Measurements from ENCODE around the gene ETV6.

ETV6 gene

DNA sequence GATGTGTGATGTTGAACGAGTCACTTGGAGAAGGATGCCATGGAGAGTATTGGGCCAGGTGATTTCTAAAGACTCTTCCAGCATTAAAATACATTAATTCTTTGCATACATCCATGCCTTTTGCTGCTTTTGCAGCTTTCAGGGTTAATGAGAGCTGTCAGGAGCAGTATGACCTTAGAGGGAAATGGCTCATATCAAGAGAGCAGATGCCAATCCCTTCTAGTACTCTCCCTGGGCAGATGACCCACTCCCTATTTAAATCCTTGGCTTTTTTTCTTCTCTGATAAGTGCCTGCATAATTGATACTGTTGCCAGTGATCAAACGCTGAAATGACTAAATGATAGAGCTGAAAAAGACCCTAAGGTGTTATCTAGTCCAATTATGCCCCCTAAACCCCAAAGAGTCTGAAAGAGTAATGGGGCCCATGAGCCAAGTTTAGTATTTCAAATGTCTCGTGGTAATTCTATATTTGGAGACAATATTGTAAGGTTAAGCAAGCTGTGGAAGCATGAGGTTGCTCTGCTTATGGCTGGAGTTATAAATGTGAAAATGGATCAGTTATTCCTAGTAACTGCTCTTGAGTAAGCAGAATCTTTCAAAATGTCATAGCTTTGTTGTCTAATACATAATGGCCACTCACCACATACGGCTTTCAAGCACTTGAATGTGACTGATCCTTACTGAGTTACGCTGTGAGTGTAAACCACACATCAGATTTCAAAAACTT is 137.3 kb downstream of the ETV6 start:
- no peak for DNase-seq

DNA sequence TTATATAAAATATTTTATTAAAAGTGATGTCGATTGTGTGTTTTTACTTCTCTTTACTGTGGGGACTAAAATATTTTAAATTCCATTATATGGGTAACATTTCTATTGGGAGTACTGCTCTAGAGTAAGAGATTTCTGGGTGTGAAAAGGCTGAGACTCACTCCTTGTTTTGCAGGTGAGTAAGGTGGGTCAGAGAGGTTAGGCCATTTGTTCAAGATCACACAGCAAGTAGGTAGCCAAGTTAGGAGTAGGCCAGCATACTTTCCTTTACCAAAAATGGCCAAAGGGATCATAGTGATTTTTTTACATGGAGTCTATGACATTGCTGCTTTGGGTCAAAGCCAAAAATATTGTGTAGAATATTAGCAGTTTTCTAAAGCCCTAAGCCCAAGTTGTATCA is 138.0 kb downstream of the ETV6 start:
- no peak for DNase-seq

DNA sequence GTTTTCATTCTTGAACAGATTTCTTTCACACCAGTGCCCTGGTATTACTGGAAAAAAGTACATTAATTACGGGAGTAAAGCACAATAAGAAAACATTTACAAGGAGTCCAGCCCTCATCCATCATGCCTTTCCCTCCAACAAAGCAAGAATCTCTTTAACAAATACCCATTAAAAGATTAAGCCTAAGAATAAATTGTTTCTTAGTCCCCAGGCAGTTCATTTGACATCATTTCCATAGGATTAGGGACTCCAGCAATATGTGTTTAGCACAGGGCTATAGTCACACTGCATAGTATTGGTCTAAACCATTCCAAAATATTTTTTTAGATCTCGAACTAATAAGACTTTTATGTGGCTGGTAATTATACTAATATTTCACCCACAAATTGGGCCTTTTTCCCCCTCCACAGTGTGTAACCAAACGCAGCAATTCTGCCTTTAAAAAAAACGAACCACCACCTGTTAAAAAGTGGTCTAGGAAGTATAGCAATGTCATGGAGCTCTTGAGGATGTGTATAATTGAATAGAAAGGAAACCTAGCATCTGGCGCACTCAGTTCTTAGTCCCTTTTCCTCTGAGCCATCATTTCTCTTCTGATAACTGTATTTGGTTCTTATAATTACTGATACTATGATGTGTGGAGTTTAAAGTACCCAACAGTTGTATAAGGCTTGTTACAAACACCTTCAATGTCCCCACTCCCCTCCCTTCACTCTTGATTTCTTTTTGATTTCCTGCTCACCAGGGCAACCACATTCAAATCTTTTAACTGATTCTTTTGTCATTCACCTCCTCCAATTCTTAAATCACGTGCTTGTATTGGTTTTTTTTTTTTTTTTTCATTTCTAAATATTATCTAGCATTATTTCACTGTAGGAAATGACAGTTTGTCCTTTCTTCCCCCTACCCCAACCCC is 138.7 kb downstream of the ETV6 start:
- no peak for DNase-seq

DNA sequence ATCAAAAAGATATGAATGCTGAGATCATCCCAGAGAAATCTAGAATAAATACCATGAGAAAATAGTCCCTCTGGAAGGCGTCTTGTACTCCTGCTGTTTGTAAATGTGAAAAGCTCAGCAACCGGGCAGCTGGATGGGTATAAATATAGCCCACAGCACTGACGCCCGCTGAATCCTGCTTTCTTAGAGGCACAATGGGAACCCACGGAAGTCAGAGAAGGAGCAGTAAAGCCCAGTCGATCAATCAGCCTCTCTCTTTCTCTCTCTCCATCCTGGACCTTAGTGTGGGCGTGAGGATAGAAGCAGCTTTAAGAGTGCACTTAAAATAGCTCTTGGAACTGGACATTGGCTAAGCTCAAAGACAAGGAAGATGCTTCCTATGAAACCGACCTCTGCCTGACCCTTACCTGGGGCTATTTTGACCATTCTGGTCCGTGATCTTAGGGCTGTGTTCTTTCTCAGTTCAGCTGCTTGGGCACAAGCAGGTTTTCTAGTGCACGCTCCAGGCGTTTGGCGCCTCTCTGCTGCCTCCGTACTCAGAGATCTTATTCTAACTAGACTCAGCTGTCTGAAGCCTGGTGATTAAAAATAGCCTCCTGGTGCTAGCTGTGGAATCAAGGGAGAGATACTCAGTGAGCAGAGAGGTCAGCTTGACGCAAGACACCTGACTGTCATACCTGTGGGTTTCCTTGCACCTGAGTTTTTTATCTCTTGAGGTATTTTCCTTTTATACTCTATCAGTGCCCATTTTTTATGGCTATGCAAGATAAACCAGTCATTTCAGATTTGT is 144.6 kb downstream of the ETV6 start:
- DNase-seq: no peak

DNA sequence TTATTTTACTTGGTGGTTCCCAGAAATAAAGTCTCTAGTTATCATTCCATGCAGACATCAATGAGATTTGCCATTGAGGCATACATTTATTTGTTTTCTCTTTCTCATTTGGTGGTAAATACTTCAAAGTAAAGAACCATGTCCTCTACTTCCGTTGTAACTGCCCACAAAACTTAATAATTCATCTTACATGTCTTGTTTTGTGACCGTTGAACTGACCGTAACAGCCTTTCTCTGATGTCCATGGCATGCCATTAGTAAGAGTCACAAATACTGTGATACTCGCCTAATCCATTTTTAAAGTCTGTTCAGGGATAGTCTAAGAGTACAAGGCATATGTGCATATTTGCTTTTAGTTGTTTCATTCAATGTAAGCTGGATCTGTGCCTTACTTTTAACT is 145.3 kb downstream of the ETV6 start:
- no peak for DNase-seq

DNA sequence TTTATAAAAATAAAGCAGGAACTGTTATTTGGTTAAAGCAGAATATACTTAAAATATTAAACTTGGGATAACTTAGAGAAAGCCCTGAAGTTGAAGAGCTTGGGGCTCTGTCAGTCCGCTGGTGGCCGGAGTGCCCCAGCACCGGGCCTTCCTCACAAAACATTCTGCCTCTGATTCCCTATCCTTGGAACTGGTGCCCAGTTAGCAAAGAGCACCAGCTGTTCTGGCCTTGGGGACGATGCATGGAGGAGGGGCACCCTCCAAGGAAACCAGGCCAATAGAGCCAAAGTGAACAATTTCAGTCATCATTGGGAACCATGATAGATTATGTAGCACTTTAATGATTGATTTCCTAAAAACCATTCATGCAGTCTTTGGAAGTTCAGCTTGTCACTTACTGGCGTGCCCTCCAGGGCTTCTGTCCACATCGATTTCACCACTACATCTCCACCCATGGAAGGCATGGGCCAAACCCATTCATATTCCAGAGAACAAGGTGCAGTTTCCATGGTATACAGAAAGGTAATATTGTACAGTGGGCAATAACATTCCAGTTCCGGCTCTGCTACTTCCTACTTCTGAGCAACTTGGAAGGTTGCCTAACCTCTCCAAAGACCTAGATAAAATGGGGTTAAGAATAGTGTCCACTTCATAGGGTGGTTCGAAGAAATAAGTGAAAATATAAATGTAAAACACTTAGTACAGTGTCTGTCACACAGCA is 145.9 kb downstream of the ETV6 start:
- peak; percentile 66 for DNase-seq

DNA sequence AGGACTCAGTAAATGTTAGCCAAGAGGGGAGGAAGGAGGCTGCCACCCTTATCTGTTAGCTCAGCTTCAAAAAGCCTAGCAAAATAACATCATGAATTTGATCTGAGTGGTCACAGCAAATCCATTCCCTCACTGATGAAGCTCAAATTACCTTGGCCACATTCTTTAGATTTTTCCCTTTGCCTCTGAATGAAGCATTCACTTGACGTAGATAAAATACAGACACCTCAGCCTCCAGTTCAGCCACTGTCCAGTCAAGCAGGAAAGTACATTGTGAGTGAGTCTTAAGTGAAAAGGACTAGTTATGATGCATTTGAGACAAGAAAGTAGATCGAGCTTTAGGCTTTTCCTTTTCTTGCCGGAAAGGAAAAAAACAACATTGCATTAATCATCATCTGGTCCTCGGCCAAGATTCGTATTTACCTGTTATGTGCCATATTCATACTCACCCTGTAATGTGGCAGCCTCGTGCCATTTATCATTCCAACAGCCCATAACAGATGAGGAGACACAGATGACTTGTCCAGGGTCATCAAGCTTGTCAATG is 146.5 kb downstream of the ETV6 start:
- peak; percentile 71 for DNase-seq

DNA sequence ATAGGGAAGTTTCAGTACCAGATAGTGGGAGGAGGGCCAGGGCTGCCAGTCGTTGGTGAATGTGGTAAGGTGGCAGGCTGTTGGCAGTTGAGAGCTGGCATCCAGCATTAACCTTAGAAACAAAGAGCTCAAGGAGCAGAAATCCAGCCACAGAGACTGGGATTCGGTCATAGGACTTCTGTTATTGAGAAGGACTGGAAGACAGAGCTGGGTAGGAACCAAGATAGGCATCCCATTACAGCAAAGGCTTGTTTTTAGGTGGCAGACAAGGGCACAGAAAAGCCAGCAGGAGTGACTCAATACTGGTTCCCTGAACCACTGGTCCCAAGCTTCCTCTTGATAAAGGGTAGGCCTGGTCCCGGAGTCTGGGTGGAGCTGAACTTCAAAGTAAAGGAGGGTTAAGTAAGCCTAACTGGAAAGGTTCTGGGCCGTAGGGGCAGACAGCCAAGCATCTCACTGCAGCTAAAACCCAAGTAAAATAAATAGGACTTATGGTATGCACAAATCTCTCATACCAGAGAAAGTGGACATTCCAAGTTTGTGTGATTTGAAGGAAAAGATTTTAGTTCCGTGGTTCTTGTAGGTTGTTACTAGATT is 147.9 kb downstream of the ETV6 start:
- no peak for DNase-seq

DNA sequence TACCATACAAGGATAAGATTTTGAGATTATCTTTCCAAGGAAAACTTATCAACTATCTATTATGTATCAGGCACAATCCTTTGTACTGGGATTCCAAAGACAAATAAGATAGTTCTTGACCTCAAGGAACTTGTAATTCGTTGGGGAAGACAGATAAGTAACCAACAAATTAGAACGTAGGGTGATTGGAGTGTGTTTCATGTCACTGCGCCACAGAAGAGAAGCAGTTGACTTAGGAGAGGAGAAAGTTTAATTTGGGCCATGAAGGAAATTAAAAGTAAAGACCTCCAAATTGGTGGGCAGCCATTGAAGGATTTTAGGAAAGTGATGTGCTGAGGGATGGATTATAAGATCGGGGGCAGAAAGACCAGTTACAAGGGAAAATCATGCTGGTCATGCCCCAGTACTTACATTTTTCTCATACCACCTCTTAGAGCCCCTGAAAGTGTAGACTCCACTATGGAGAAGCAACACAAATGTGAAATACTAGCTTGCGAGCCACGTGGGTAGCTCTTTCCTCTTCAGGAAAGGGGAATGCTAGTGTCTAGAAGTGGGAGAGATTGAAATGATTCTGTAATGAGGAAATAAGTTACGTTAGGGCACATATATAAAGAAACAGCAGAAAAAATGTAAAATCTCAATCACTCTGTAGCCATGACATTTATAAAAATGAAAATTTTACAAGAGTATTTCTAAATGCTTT is 148.7 kb downstream of the ETV6 start:
- DNase-seq: no peak

DNA sequence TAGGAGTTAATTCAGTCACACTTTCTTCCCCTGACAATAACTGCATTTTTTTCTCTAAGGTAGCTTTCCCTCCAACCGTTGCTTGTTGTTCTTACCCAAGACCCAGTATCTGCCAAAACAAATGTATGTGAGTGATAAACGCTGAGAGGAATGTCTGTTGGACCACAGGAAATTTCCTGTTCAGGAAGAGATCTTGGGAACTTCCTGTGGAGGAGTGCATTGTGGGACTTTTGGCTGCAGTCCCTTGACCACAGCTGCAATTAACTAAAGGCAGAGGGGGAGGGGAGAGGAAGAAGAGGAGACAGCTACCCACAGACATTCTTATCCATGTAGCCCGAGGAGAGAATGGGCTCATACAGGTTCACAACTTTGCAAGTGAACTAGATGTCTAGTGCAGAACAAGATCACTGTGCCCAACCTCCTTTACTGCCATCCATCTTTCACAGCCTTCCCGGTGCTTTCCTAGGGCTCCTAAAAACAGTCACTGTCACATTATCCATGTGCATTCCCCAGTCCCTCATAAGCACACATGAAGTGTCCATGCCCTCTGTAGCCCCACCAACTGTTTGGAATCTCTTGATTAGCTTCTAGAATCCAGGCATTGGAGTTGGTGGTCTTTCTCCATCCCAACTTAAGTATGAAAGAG is 149.5 kb downstream of the ETV6 start:
- DNase-seq: no peak

DNA sequence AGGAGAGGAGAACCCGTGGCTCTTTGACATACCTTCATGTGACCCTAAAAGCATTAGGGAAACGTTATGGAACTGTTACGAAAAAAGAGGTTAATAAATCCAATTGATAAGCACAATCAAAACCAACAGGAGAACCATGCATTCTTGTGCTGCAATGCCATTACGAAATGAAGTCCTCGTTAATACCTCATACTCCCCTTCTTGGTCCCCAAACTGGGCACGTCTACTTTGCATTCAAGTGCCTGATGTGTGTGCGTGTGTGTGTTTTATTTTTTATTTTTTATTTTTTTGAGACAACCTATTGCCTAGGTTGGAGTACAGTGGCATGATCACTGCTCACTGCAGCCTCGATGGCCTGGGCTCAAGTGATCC is 150.0 kb downstream of the ETV6 start:
- no peak for DNase-seq

DNA sequence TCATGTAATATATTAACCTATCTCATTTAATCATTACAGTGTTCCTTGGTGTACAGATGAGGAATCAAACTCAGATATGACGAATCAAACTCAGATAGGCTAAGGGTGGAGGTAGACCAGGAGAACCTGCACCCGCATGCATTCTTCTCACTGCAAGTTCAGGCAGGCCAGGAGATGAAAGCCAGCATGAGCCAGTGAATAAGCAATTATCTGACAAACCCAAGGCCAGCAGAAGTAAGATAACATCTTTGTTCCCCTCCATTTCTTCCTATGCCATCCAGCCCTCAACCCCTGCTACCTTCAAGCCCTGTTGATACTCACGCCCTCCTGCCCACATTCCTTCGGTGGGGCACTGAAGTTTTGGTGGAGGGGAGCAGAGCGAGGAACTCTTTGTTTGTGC is 152.2 kb downstream of the ETV6 start:
- DNase-seq: no peak

DNA sequence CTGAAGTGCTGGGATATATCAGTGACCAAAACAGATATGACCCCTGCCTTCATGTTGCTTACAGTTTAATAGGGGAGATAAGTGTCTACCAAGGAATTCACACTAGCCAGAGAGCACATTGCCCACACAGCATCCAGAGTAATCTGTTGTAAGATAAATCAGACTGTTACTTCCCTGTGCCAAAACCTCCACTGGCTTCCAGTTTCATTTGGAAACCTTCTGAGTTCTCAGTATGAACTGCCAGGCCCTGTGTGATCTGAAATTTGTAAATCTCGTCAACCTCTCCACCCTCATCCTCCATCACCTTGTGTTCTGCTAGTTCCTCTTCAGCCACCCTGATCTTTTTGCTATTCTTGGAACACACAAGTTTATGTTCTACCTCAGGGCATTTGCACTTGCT is 154.7 kb downstream of the ETV6 start:
- DNase-seq: no peak

DNA sequence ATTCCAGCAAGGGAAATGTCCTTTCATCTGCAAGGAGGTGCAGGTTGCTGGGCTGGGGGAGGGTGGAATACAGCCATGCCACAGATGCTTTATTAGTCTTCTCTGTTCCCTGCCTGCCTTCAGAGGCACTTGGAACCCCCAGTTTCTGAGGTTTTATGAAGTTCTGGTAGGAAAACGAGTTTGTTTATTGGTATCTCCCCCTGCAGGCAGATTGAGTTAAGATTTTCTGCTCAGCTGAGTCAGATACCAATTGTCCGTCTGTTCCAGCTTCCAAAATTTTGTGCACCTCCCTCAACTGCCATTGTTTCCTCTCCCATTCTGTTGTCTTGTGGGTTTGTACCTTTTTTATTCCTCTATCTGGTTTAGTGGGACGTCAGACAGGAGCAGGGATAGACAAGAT is 155.6 kb downstream of the ETV6 start:
- no peak for DNase-seq

DNA sequence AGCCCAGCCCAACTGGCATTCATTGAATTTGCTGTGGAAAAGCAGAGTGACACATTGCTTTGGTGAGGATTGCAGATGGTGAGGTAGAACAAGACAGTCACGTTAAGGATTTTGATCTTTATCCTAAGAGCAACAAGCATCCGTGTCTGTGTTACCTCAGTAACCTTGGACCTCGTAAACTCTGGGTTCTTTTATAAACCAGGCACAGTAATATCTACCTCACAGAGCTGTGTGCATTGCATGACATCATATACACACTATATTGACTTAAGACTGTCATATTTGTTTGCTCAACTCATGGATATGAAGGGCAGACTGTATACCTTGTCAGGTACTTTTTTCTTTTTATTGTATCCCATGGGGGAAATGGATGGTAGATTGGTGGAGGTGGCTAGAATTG is 156.2 kb downstream of the ETV6 start:
- DNase-seq: peak; percentile 69

DNA sequence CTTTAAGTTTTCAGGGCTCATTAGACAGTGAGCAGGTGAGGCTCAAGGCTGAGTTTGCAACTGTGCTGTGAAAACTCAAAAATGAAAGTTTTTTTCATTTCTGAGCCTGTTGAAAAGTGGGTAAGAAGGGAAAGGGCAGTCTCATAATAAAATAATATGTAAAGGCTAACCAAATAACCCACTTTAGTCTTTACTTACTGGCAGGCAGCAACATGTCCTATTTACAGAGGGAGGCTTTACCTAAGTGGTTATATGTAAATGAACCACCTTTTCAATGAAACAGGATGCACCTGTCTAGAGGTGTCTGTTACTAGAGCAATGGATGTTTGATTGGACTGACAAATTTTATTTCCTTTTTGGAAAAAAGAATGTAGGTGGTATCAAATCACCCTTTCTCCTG is 158.0 kb downstream of the ETV6 start:
- peak; percentile 91 for DNase-seq

DNA sequence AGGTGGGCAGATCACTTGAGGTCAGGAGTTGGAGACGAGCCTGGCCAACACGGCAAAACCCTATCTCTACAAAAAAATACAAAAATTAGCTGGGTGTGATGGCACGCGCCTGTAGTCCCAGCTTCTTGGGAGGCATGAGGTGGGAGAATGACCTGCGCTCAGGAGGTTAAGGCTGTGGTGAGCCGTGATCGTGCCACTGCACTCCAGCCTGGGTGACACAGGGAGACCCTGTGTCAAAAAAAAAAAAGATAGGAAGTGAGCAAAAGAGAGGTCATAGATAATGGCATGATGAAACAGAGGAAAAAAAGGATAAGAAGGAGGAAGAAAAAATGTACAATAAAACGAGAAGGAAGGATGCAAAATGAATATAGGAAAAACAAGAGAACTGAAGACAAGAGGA is 159.5 kb downstream of the ETV6 start:
- no peak for DNase-seq

DNA sequence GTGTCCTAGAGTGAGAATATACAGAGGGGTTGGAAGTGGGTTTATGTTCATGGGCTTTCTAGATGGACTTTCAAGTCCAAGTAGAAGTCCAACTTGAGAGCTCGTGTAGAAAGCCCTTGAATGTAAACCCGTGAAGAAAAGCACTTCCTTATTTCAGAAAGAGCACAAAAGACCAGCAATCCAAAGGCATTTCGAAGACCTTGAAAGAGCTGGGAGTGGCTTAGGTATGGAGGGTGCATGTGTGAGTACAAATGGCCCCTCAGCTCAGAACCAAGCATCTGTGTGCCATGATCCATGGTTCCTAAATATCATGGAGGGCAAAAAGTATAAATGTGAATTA is 160.7 kb downstream of the ETV6 start:
- DNase-seq: no peak

DNA sequence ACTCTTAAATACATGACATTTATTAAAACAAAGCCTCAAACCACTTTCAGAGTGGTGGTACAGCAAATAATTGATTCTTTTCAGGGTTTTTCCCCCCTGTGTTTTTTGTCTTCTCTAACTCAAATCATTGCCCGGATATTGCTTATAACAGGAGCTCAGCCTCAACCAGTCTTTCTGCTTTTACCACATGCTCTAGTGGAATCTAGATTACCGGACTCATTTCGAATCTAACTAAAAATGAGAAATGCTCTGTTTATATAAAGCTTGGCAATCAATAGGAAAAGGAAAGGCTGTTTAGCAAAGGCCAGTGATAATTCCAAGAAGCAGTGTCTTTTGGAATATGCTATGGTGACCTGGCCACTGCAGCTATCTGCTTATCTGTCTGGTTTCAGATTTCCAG is 161.5 kb downstream of the ETV6 start:
- no peak for DNase-seq

DNA sequence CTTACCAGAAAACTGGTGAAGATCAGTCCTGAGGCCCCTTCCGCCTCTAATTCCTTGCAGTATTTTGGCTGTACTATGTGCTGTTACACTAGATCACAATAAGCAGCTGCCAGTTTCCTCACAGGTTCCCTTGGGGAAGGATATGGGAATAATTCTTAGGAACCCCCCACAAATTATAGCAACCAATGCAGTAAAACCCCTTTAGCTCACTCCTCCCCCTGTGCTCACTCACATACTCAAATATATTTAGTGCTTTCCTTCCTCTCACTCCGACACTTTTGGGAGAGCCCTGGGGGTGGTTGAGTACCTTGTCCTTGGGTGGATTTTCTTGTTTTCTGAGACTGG is 162.7 kb downstream of the ETV6 start:
- no peak for DNase-seq
